Measurements from ENCODE around the gene NFIB. TPM values are rescaled to one million over a fixed set of nuclear protein-coding genes. Genes with fewer than 3 reads are reported as not detected.

NFIB gene
- total RNA-seq, 1 experiment from 2014 or later: 35.1 TPM

- Histone ChIP-seq H3K4me3 (no peak overlapping the region), H3K27me3 (ENCODE audit: insufficient read depth, low read depth) (no peaks in the 10 kb centered on the region), H3K27ac (no peak overlapping the region), H3K79me2 (ENCODE audit: low read depth) (0 out of 2 replicates have a peak, but pooled peaks cover 4% of the 10 kb centered on the region), H3K9me2 (ENCODE audit: insufficient read depth) (no peaks in the 10 kb centered on the region), H2AFZ (no peak overlapping the region), H3K9me3 (ENCODE audit: insufficient read depth, low read depth) (no peaks in the 10 kb centered on the region), H3K4me1 (replicated peaks; ENCODE audit: insufficient read depth) (peaks cover 17% of the 10 kb centered on the region), H3F3A (ENCODE audit: insufficient read depth, low read depth) (no peaks in the 10 kb centered on the region; the same call in 1 of the 2 replicates), H3K4me2 (no peak overlapping the region), H4K20me1 (ENCODE audit: insufficient read depth) (no peaks in the 10 kb centered on the region), H3K36me3 (ENCODE audit: low read depth) (peaks cover 5% of the 10 kb centered on the region; the same call in 1 of the 2 replicates)
- DNase-seq: no peak
- intact Hi-C loops (cut with micrococcal nuclease; ENCODE audit: unreplicated experiment): no loop called here
- no peak for TF ChIP-seq CTCF (conservative IDR thresholded peaks at IDR 0.05)
- TF ChIP-seq EZH2 (IDR thresholded peaks at IDR 0.05; ENCODE audit: low read depth): no peak
- no TSS peak for BruUV-seq (replicated peaks)
- ChIA-PET POLR2A (ENCODE audit: unreplicated experiment) (no interaction called here), CTCF (no interaction called here)
Observed at GRCh38 chr9:14168381-14168780, 145.6 kb downstream of the NFIB start.

GRCh38 chr9:14165376-14166035, 148.4 kb downstream of the NFIB start:
- CTCF ChIA-PET: no interaction called here
- H3K79me2 ChIP-seq (ENCODE audit: low read depth): peaks cover 2% of the 10 kb centered on the region; the same call in 1 of the 2 replicates
- POLR2A ChIA-PET (ENCODE audit: unreplicated experiment): no interaction called here
- no peak for DNase-seq
- no peak for TF ChIP-seq CTCF (conservative IDR thresholded peaks at IDR 0.05)
- TF ChIP-seq EZH2 (IDR thresholded peaks at IDR 0.05; ENCODE audit: low read depth): no peak
- peaks cover 3% of the 10 kb centered on the region for H3K4me1 ChIP-seq (replicated peaks; ENCODE audit: insufficient read depth)
- intact Hi-C loops (cut with micrococcal nuclease; ENCODE audit: unreplicated experiment): no loop called here
- no peaks in the 10 kb centered on the region for H3K27me3 ChIP-seq (ENCODE audit: insufficient read depth, low read depth)
- H4K20me1 ChIP-seq (ENCODE audit: insufficient read depth): no peaks in the 10 kb centered on the region
- peaks cover 5% of the 10 kb centered on the region; the same call in 1 of the 2 replicates for H3K36me3 ChIP-seq (ENCODE audit: low read depth)
- no peak overlapping the region for H2AFZ ChIP-seq
- BruUV-seq (replicated peaks): no TSS peak
- no peak overlapping the region for H3K27ac ChIP-seq
- no peaks in the 10 kb centered on the region for H3F3A ChIP-seq (ENCODE audit: insufficient read depth, low read depth)
- H3K9me3 ChIP-seq (ENCODE audit: insufficient read depth, low read depth): no peaks in the 10 kb centered on the region
- no peaks in the 10 kb centered on the region for H3K9me2 ChIP-seq (ENCODE audit: insufficient read depth)
- H3K4me3 ChIP-seq: no peak overlapping the region
- no peak overlapping the region for H3K4me2 ChIP-seq

- POLR2A ChIA-PET (ENCODE audit: unreplicated experiment): no interaction called here
- H3K36me3 ChIP-seq (ENCODE audit: low read depth): peaks cover 5% of the 10 kb centered on the region; the same call in 1 of the 2 replicates
- BruUV-seq (replicated peaks): no TSS peak
Observed at GRCh38 chr9:14164908-14165307, 149.0 kb downstream of the NFIB start.

More at GRCh38 chr9:14164908-14165307, 149.0 kb downstream of the NFIB start:
- Histone ChIP-seq H3F3A (ENCODE audit: insufficient read depth, low read depth) (no peaks in the 10 kb centered on the region), H3K4me3 (no peak overlapping the region), H3K27me3 (ENCODE audit: insufficient read depth, low read depth) (no peaks in the 10 kb centered on the region), H3K9me3 (ENCODE audit: insufficient read depth, low read depth) (no peaks in the 10 kb centered on the region), H3K79me2 (ENCODE audit: low read depth) (no peaks in the 10 kb centered on the region; the same call in 1 of the 2 replicates), H3K4me2 (no peak overlapping the region), H2AFZ (no peak overlapping the region), H3K27ac (no peak overlapping the region), H3K4me1 (replicated peaks; ENCODE audit: insufficient read depth) (no peaks in the 10 kb centered on the region), H3K9me2 (ENCODE audit: insufficient read depth) (no peaks in the 10 kb centered on the region), H4K20me1 (ENCODE audit: insufficient read depth) (no peaks in the 10 kb centered on the region)
- CTCF ChIA-PET: no interaction called here
- no peak for TF ChIP-seq EZH2 (IDR thresholded peaks at IDR 0.05; ENCODE audit: low read depth)
- no peak for TF ChIP-seq CTCF (conservative IDR thresholded peaks at IDR 0.05)
- intact Hi-C loops (cut with micrococcal nuclease; ENCODE audit: unreplicated experiment): no loop called here
- no peak for DNase-seq

Measured in PC-9 (cell line).